GM21717 (cell line): ENCODE measurements around the gene TBC1D21.

Source experiments
- ATAC-seq: cut with Tn5 transposase; IDR thresholded peaks from one replicate; pipeline ENCODE4 v1.9.1; 2021; ENCODE audit warnings: mild to moderate bottlenecking, moderate library complexity; ENCODE audit not compliant: unreplicated experiment

The TBC1D21 gene

DNA sequence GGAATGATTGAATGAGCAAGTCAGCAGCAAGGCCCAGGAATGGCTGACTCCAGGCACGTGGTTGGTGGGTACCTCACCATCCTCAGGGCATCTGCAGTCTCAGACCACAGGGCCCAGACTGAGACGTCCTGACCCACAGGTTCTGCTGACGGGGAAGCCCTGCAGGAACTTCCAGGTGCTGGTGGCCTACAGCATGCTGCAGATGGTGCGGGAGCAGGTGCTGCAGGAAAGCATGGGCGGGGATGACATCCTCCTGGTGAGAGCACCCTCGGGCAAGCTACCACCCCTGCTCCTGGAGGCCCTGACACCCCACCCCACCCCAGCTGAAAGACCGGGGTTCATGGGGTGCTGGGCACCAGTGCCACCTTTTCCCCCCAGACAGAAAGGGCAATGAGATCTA, 14.1 kb downstream of the TBC1D21 start:
- ATAC-seq, result no peak

GRCh38 chr15:73888224-73889041, 15.1 kb downstream of the TBC1D21 start:
- ATAC-seq, result no peak

GRCh38 chr15:73889053-73889761, 15.8 kb downstream of the TBC1D21 start:
- no peak for ATAC-seq

GRCh38 chr15:73889762-73890124, 16.4 kb downstream of the TBC1D21 start:
- no peak for ATAC-seq

GRCh38 chr15:73891328-73892315, 18.3 kb downstream of the TBC1D21 start:
- ATAC-seq, result no peak

DNA sequence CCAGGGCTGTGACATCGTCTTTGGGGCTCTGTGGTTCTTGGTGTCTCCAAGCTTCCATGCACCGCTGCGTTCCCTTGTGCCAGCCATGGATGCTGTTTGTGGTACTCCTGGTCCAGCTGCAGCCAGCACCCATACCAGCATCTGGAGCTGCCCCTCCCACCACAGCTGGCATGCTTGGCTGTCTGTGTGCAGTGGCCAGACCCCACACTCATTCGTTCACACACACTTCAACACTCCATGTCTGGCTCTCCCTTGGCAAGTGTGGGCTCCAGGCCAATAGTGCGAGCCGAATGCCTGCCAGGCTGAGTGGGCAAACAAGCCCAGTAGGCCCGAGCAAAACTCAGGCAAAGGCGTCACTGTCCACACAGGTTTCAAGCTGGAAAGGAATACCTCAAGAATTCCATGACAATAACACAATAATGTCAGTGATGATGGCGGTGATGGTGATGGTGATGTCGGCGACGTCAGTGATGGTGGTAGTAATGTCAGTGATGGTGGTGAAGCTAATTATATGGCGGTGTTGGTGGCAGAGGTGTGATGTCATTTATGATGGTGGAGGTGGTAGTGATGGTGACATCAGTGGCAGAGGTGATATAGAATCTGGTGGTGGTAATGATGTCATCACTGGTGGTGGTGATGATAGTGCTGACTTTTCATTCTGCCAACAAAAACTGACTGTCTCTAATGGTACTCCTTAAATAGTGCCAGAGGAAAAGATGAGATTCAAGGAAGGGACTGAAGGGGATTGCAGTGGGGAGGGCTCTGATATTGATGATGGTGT, 19.3 kb downstream of the TBC1D21 start:
- ATAC-seq, result no peak

DNA sequence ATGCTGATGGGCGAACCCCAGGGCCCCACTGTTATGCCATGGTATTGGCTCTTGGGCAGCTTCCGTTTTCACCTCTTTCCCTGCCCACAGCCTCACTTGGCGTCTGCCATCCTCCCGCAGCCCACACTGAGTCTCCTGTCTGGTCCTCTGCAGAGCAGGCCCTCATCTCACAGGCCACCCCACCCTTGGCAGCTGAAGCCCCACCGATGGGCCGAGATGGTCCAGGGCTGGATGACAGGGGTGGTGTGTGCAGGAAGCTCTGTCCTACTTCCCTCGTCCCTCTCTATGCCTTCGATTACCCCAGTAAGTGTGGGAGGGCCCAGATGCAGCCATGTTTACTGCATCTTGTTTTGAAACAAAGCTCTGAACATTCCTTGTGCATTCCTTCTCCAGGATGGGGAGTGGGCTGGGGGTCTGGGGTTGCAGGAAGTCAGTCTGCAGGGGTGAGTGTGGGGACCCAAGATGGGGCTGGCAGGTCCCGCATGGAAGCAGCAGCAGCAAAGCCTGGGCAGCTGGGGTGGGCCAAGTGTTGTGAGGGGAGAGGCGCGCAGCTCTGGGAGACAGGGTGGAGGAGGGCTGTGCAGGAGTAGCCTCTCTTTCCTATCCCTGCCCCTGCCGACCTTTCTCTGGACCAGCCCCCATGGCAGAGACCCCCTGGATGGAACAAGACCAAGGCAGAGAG, 20.9 kb downstream of the TBC1D21 start:
- no peak for ATAC-seq

DNA sequence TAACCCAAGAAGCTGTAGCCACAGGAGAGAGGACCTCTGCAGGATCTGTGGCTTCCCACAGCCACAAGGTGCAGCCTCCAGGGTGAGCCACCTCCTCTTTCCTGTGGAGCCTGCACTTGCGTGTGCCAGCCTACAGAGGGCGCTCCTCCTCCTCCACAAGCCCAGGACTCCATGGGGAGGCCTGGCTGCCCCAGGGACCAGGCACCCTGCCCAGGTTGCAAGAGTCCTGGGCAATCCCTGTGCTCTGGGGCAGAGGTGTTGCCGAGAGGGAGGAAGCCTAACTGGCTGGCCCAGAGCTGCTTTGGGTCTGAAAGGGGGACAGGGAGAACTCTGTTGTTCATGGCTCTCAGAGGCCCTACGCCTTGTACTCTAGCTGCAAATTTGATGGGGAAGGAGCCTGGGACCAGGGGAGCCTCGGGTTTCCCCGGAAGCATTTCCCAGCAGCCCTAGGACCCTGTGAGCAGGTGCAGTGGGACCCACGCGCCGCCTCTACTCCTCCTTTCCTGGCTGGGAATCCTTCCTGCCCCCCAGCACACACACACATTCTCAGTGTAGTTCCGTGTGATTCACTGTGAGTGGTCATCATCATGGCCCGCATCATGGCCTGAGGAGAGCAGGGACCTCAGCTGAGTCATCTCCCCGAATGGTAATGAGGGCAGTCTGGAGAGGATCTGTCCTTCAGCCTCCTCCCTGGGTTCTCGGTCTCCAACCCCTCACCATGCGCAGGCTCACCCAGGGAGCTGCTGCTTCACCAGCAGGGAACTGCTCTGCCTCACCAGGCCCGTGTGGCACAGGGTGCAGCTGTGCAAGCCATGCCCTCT, 24.3 kb downstream of the TBC1D21 start:
- no peak for ATAC-seq

DNA sequence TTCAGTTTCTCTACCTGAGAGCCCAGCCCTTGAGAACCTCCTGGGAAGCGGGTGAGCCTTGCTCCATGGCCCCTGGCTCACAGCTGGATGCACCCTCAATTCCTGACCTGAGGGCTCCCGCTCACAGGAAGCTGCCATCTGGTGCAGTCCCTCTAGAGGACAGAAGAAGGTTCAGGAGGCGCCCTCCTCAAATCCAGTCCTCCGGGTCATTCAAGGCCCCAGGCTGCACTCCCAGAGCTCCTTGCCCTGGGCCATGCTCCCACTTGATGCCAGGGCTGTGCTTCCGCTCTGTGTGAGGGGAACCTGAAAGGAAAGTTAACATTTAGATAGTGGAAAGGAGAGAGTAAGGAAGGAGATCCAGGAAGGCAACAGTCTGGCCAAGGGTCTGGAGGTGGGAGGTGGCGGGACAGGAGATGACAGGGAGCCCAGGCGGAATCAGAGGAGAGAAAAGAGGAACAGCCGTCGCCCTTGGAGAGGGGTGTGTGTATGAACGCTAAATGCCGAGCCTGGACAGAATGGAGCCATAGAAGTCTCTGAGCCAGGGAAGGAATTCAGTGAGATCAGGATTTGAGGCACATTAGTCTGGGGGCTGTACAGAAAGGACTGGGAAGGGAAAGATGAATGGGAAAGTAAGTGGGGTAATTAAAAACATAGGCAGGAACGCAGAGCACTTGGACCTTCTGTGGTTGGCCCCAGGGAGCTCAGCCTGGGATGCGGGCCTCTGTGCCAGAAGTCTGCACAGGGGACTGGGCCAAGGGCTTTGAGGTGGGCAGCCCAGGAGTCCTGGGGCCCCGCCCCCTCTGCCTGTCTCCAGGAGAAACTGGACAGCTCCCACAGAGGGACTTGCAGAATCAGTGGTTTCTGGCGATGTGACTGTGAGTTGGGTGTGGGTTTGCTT, 26.1 kb downstream of the TBC1D21 start:
- ATAC-seq, result no peak

DNA sequence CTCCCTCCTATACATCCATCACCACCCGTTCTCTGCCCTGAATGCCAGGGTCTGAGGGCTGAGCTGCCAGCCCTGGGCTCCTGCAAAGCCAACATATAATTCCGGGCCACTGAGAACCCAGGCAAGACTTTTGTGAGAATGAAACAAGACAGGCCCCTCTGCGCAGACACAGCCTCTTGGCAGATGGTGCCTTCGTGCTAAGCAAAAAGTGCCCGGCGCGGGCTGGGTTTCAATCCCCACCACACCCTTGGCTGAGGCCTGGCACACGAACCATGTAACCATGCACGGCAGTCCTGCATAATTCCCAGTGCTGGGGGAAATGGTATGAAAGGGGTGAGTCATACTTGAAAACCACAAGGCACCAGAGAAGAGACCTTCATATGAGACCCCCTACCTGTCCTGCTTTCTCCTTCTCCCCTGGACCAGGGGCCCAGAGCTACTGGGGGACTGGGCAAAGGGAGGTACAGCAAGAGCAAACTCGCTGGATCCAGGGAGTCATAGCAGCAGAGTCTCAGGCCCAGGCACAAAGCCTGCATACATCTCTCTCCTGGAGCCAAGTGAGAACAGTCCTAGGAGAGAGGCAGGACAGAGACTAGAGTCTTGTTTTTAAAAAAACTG, 26.8 kb downstream of the TBC1D21 start:
- ATAC-seq, result no peak

GRCh38 chr15:73901126-73901810, 27.9 kb downstream of the TBC1D21 start:
- no peak for ATAC-seq

DNA sequence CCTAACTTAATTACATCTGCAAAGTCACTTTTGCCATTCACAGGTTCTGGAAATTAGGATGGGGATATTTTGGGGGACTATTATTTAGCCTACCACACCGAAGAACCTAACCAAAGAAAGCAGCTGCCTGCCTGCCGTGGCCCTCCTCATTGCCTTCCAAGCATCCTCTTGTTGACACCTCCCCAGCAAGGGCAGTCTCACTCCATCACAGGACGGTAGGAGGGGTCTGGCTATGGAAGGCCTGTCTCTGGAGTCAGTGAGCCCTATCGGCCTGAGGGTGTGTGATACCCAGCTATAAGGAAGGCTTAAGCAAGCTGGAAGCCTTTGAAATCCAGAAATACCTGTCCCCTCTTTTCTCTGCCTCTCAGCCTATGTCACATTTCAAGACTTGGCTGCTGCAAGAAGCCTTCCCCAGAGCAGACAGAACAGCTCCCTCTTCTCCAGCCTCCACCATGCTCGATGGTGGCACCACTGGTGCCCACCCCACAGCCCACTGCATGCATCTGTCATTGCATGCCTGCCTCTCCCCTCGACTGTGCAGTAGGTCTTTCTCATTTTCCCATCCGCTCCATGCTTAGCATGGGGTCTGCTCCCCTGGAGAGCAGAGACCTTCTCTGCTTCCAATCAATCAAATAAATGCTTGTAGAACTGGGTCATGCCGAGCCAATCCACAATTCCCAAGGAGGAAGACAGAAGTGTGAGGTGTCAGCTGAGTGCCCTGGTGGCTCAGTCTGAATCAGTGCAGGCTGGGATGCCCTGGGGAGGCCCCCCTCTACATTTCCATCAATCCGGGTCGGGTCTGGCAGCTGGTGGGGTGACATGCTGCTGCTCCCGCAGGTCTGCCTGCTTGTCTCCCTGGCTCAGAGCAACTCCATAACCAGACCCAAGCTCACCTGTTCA, 29.0 kb downstream of the TBC1D21 start:
- no peak for ATAC-seq

DNA sequence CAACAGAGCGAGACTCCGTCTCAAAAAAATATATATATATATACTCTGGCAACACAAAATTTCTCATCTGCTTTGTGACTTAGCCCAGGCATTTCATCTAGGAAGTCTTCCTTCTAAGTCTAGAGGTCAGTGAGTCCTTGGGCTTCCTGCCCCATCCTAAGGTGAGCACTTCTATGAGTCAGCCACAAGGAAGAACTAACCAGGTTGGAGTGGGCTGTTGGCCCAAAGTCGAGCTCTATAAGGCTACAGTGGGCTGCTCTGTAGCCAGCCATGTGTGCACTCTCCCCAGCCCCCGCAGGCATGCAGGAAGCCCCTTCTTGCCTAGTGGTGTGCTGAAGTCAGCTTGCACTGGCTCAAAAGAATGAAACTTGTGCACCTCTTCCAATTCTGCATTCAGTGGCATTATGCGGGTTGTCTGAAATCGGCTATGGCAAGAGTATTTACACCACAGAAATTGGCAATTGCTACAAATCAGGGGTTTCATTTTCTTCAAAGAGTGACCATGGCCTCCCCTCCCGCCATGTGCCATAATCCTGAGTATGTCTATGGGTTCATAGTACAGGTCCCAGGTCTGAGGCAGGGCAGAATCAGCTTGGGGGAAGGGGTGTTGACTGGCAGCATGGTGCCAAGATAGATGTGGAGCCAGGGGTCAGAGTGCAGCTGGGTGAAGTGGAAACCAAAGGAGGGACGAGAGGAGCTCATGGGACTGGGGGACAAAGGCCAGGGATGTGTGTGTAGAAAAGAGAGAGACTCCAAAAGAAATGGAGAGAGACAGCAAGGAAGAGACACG, 30.9 kb downstream of the TBC1D21 start:
- no peak for ATAC-seq

DNA sequence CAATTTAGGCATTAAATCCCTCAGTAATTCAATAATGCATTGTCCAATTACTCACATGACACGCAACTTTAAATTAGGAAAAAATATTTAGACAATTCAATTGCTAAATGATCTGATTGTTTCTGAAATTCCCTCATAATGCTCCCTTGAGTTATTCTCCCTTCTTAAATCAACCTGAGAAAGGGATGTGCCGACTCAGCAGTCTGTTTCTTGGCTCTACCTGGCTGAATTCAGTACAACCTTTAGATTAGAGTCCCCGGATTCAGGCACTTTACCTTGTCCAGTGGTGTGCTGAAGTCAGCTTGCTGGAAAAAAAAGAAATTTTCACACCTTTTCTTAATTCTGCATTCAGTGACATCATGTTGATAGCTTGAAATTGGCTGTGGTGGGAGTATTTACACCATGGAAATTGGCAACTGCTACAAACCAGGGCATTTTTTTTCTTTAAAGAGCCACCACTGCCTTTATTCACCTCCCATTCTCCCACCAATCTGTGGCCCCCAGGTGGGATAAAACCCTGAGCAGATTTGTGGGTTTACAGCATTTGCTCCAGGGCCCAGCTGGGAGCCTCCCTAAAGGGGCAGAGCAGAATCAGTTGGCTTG, 32.0 kb downstream of the TBC1D21 start:
- no peak for ATAC-seq
